NCI-H128 (cell line): ENCODE data around the gene SETD4.
"Not testable (repeated sequence)": the region's sequence is repeated elsewhere in the genome, so short reads cannot be mapped to it uniquely, and the experiment has no call there.

Experiments
- DNase-seq: peaks from one replicate; lab custom pipeline; 2025; ENCODE audit not compliant: unreplicated experiment; lab: John Stamatoyannopoulos, UW

SETD4 gene

GRCh38 chr21:36079010-36079649, 18.8 kb upstream of the SETD4 start:
- no peak for DNase-seq

GRCh38 chr21:36077758-36078157, 17.4 kb upstream of the SETD4 start:
- no peak for DNase-seq

GRCh38 chr21:36076878-36077655, 16.7 kb upstream of the SETD4 start:
- no peak for DNase-seq

- no peak for DNase-seq
Measured at GRCh38 chr21:36075953-36076352, 15.6 kb upstream of the SETD4 start.

GRCh38 chr21:36075171-36075570, 14.8 kb upstream of the SETD4 start:
- DNase-seq, result no peak

GRCh38 chr21:36073911-36074310, 13.6 kb upstream of the SETD4 start:
- not testable (repeated sequence) for DNase-seq

- no peak for DNase-seq
Measured at GRCh38 chr21:36073181-36073580, 12.9 kb upstream of the SETD4 start.

GRCh38 chr21:36072453-36073162, 12.3 kb upstream of the SETD4 start:
- no peak for DNase-seq

GRCh38 chr21:36070999-36071398, 10.7 kb upstream of the SETD4 start:
- DNase-seq, result no peak

- peak; percentile 58 for DNase-seq
Measured at GRCh38 chr21:36069713-36070583, 9.6 kb upstream of the SETD4 start, which contains the start of gene CBR1. Gene CBR1, plus strand, starts transcription at chr21:36070024. Its CDS starts 92 bp downstream, at chr21:36070116.

- no peak for DNase-seq
Measured at GRCh38 chr21:36068748-36069398, 8.5 kb upstream of the SETD4 start.

- DNase-seq, result no peak
Measured at GRCh38 chr21:36065497-36066036, 5.2 kb upstream of the SETD4 start.

- DNase-seq, result no peak
Measured at GRCh38 chr21:36064085-36064460, 3.7 kb upstream of the SETD4 start.

GRCh38 chr21:36063375-36064084, 3.2 kb upstream of the SETD4 start:
- no peak for DNase-seq

GRCh38 chr21:36061445-36061844, 1.1 kb upstream of the SETD4 start:
- DNase-seq, result no peak

- no peak for DNase-seq
Measured at GRCh38 chr21:36059823-36060158, 535 bp downstream of the SETD4 start.

GRCh38 chr21:36055551-36055950, 4.8 kb downstream of the SETD4 start:
- no peak for DNase-seq

- no peak for DNase-seq
Measured at GRCh38 chr21:36053715-36054062, 6.6 kb downstream of the SETD4 start.

- DNase-seq, result no peak
Measured at GRCh38 chr21:36052860-36053714, 7.2 kb downstream of the SETD4 start.
